Measurements from ENCODE around the gene BAK1.

- TF ChIP-seq CTCF (IDR thresholded peaks at IDR 0.05): peak in 3 of 6 experiments; percentile 10 to 29 (median 14)
- no peak for TF ChIP-seq EP300 (IDR thresholded peaks at IDR 0.05)
- TF ChIP-seq POLR2A (IDR thresholded peaks at IDR 0.05): no peak
Measured at GRCh38 chr6:33619166-33619840, 39.2 kb upstream of the BAK1 start.

Measured in upper lobe of left lung (tissue), 4 donors.